Large intestine (tissue), 3 donors: ENCODE data around the gene SERPINC1. TPM values are rescaled to one million over a fixed set of nuclear protein-coding genes. Genes with fewer than 3 reads are reported as not detected.
"Not testable (repeated sequence)": the region's sequence is repeated elsewhere in the genome, so short reads cannot be mapped to it uniquely, and the experiment has no call there.

Experiments
- DNase-seq, 2 donors: peaks; one replicate each; pipeline versions ENCODE4 v3.0.0 to v3.0.0-alpha.2; 2013
- H3K27ac ChIP-seq: one replicate; pipeline ENCODE4 v1.5.1; 2013; ENCODE audit warnings: low read length
- H3K27me3 ChIP-seq: 2 replicates; pipeline ENCODE4 v1.6.1; 2013; ENCODE audit warnings: low read length; ENCODE audit not compliant: control insufficient read depth, insufficient read depth
- H3K36me3 ChIP-seq: 2 replicates; pipeline ENCODE4 v1.6.1; 2013; ENCODE audit warnings: low read length; ENCODE audit not compliant: control insufficient read depth, insufficient read depth
- H3K4me1 ChIP-seq: one replicate; pipeline ENCODE4 v1.6.1; 2013; ENCODE audit warnings: low read length; ENCODE audit not compliant: control insufficient read depth, insufficient read depth
- H3K4me3 ChIP-seq: one replicate; pipeline ENCODE4 v1.5.1; 2013; ENCODE audit warnings: low read length
- H3K9me3 ChIP-seq: one replicate; pipeline ENCODE4 v1.6.1; 2013; ENCODE audit warnings: mild to moderate bottlenecking, low read depth, low read length, moderate library complexity; ENCODE audit not compliant: control insufficient read depth
- WGBS: methylation state at CpG from one replicate; pipeline ENCODE4 v1.1.5; 2013; ENCODE audit warnings: low lambda C conversion rate; ENCODE audit not compliant: insufficient coverage; 5-methylcytosine and 5-hydroxymethylcytosine counted together
- polyA plus RNA-seq: library from polyadenylated mRNA; unstranded; fragments of 120-200 nt; gene quantifications from one replicate; pipeline ENCODE4 v1.2.1, GENCODE V29; 2013

Gene SERPINC1
- polyA plus RNA-seq, 1 donor, result 0.54 TPM

GRCh38 chr1:173863224-173864161 is 53.6 kb downstream of the SERPINC1 start:
- DNase-seq, result no peak
- Histone ChIP-seq H3K4me3 (no peak overlapping the region), H3K9me3 (no peaks in the 10 kb centered on the region), H3K4me1 (peaks cover 5% of the 10 kb centered on the region), H3K27ac (no peak overlapping the region), H3K36me3 (peaks cover 52% of the 10 kb centered on the region), H3K27me3 (no peaks in the 10 kb centered on the region)

- H3K27ac ChIP-seq, result no peak overlapping the region
- H3K9me3 ChIP-seq, result no peaks in the 10 kb centered on the region
- peaks cover 56% of the 10 kb centered on the region for H3K36me3 ChIP-seq
- 53% methylated on average over 3 of the region's 8 CpGs for WGBS
- no peak for DNase-seq
- no peaks in the 10 kb centered on the region for H3K27me3 ChIP-seq
- H3K4me1 ChIP-seq, result peaks cover 5% of the 10 kb centered on the region
- H3K4me3 ChIP-seq, result no peak overlapping the region
These were observed 54.3 kb downstream of the SERPINC1 start for GRCh38 chr1:173862769-173863223.

- H3K4me1 ChIP-seq, H3K9me3 ChIP-seq, DNase-seq, H3K27ac ChIP-seq, H3K27me3 ChIP-seq, H3K4me3 ChIP-seq: not testable (repeated sequence)
- 100% methylated on average over 1 of the region's 13 CpGs for WGBS
- peaks cover 59% of the 10 kb centered on the region for H3K36me3 ChIP-seq
These were observed 54.9 kb downstream of the SERPINC1 start for GRCh38 chr1:173862146-173862768.

GRCh38 chr1:173861731-173862145 is 55.4 kb downstream of the SERPINC1 start:
- Histone ChIP-seq H3K27ac (no peak overlapping the region), H3K9me3 (no peaks in the 10 kb centered on the region), H3K4me3 (no peak overlapping the region), H3K4me1 (peaks cover 4% of the 10 kb centered on the region), H3K36me3 (peaks cover 62% of the 10 kb centered on the region), H3K27me3 (no peaks in the 10 kb centered on the region)
- 93% methylated on average over 3 of the region's 7 CpGs for WGBS
- DNase-seq, result no peak

GRCh38 chr1:173860065-173860464 is 57.1 kb downstream of the SERPINC1 start:
- DNase-seq, result no peak
- Histone ChIP-seq H3K4me1 (no peaks in the 10 kb centered on the region), H3K27me3 (no peaks in the 10 kb centered on the region), H3K27ac (no peak overlapping the region), H3K9me3 (no peaks in the 10 kb centered on the region), H3K4me3 (no peak overlapping the region), H3K36me3 (peaks cover 59% of the 10 kb centered on the region)
- 100% methylated on average over 1 of the region's 1 CpG for WGBS

- not testable (repeated sequence) for H3K27me3 ChIP-seq, H3K4me1 ChIP-seq, H3K4me3 ChIP-seq, H3K27ac ChIP-seq, DNase-seq, H3K9me3 ChIP-seq
- H3K36me3 ChIP-seq, result peaks cover 54% of the 10 kb centered on the region
- 80% methylated on average over 1 of the region's 5 CpGs for WGBS
These were observed 57.6 kb downstream of the SERPINC1 start for GRCh38 chr1:173859547-173859946.

- no peaks in the 10 kb centered on the region for H3K9me3 ChIP-seq
- H3K27me3 ChIP-seq, result no peaks in the 10 kb centered on the region
- no peak for DNase-seq
- no peak overlapping the region for H3K27ac ChIP-seq
- no peak overlapping the region for H3K4me3 ChIP-seq
- H3K36me3 ChIP-seq, result peaks cover 51% of the 10 kb centered on the region
- no peaks in the 10 kb centered on the region for H3K4me1 ChIP-seq
- 82% methylated on average over 3 of the region's 4 CpGs for WGBS
These were observed 59.7 kb downstream of the SERPINC1 start for GRCh38 chr1:173857363-173857917.

GRCh38 chr1:173856903-173857302 is 60.2 kb downstream of the SERPINC1 start:
- no peak for DNase-seq
- no peak overlapping the region for H3K27ac ChIP-seq
- no peaks in the 10 kb centered on the region for H3K4me1 ChIP-seq
- no peaks in the 10 kb centered on the region for H3K27me3 ChIP-seq
- no peaks in the 10 kb centered on the region for H3K9me3 ChIP-seq
- peaks cover 50% of the 10 kb centered on the region for H3K36me3 ChIP-seq
- 100% methylated on average over 1 of the region's 2 CpGs for WGBS
- H3K4me3 ChIP-seq, result no peak overlapping the region

GRCh38 chr1:173856014-173856413 is 61.1 kb downstream of the SERPINC1 start:
- H3K4me3 ChIP-seq, result no peak overlapping the region
- H3K9me3 ChIP-seq, result no peaks in the 10 kb centered on the region
- DNase-seq, result no peak
- H3K27me3 ChIP-seq, result no peaks in the 10 kb centered on the region
- peaks cover 48% of the 10 kb centered on the region for H3K36me3 ChIP-seq
- 100% methylated on average over 1 of the region's 1 CpG for WGBS
- H3K4me1 ChIP-seq, result no peaks in the 10 kb centered on the region
- no peak overlapping the region for H3K27ac ChIP-seq
